T-helper 2 cell treated with Interferon-gamma antibody and Interleukin-4, amounts not matched to agents 100 ng/mL and 5 ng/mL, for 36 hours (primary cell): Measurements from ENCODE around the gene PLEKHG5. TPM values are rescaled to one million over a fixed set of nuclear protein-coding genes. Genes with fewer than 3 reads are reported as not detected.

Experiments used
- intact Hi-C: fragments of 100-400 bp; cut with micrococcal nuclease; formaldehyde crosslinking; loops from one replicate; pipeline ENCODE4 v1.15.1; 2023
- total RNA-seq: library from RNA; stranded (reverse); gene quantifications from 2 replicates; pipeline ENCODE4 v1.2.3, GENCODE V29; 2022

Gene PLEKHG5
- total RNA-seq, 1 donor from 2014 or later, result 1.4 TPM

GRCh38 chr1:6496890-6497214 lies 5.4 kb upstream of the PLEKHG5 start:
- intact Hi-C loops, result no loop called here

DNA sequence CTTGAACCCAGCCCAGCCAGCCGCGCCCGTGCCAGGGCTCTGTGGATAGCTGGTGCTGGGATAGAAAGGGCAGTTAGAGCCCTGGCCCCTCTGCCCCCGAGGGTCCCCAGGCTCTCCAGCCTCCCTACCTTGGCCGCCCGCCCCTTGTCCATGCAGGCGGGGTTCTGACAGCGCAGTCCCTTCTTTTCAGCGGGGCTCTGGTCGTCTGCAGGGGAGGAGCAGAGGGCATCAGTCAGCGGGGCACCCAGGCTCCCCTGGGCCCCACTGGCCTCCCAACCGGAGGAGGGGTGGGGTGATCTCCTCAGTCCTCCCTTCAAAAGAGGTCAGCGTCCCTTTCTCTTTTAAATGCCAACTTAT lies 4.9 kb upstream of the PLEKHG5 start:
- intact Hi-C loops, result no loop called here

DNA sequence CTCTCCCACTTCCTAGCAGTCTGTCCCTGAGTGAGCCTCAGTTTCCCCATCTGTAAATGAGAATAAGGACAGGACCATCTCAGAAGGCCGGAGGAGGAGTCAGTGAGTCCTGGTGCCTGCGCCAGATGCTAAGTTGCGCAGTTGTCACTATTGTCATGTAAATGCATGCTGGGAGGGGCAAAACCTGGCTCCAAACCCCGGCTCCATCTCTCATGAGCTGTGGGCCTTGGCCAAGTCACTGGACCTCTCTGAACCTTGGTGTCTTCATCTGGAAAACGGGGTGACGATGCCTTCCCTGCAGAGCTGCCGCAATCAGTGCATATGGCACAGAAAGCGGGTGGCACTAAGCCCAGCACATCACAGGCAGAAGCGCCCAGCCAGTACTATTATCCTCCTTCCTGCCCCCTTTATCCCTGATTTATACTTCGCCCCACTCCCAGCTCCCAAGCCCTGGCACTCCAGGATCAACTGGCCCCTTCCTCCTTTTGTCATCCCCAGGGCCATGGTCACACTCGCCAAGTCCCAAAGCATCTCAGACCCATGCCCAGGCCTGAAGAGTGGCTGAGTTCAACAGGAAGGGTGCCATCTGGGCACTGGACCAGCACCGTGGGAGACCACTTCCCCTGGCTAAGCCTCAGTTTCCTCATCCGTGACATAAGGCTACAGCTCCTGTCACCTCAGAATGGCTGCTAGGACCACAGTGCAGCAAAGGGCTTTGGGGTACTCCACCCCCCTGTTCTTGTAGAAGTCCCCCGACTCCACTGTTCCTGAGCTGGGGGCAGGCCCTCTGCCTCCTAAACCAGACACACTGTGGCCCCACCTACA lies 4.3 kb upstream of the PLEKHG5 start:
- intact Hi-C loops, result no loop called here

DNA sequence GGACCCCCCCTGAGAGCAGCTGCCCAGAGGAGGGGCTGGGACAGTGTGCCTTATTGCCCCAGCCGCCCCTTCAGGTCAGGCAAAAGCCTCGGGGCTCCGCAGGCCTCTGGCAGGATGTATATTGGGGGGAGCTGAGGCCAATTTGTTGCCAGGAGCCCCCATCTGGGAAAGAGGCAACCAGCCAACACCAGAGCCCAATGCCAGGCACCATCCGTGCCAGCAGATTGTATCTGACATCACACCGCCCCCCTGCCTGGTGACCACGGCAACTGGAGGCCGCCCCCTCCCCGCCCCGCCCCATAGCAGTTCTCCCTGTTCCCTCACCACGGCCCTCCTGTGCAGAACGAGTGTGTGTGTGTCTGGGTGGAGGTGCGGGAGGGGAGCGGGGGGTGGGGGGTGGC lies 3.6 kb upstream of the PLEKHG5 start:
- intact Hi-C loops, result no loop called here

DNA sequence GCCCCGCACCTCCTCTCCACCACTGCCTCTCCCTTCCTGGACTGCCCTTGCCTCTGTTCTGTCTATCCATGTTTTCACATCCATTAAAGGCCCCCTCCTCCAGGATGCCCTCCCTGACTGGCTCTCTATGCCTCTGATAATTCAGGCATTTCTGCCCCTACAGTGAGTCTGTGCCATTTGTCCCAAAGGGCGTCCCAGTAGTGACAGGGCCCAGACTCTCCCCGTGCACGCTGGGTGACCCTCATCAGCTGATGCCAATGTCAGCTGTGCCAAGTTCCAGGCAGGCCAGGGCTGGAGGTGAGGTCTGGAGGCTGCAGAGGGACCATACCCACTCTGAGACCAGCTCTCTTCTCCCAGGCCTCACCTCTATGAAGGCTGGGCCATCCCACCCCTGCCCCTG lies 3.2 kb upstream of the PLEKHG5 start:
- intact Hi-C loops, result loop anchor here (5.0 kb wide), 1 partner anchor 72 kb away; the partner anchor contains the start of gene ESPN

- intact Hi-C loops, result loop anchor here (5.0 kb wide), 1 partner anchor 72 kb away; the partner anchor contains the start of gene ESPN
Observed at GRCh38 chr1:6493834-6494223, 2.4 kb upstream of the PLEKHG5 start.

DNA sequence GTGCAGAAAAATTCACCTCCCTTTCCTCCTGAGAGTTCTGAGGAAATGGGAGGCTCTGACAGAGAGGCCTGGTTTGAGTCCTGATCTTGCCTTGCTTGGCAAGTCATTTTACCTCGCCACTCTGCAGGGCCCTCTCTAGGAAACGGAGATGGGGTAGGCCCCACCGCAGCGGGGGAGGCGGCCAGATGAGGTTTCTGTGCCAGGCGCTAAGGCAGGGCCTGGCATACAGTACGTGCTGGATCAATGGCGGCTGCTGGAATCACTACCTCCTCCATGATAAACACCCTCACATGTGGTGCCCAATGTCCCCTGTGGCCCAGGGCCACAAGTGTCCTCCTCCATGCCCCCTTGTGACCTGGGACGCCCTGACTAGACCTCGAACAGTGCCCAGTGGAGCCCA lies 499 bp upstream of the PLEKHG5 start:
- intact Hi-C loops, result loop anchor here (5.0 kb wide), 1 partner anchor 70 kb away; the partner anchor contains the start of gene ESPN

GRCh38 chr1:6491081-6491449 lies 402 bp downstream of the PLEKHG5 start:
- intact Hi-C loops, result loop anchor here (5.0 kb wide), 1 partner anchor 69 kb away; the partner anchor contains the start of gene ESPN

DNA sequence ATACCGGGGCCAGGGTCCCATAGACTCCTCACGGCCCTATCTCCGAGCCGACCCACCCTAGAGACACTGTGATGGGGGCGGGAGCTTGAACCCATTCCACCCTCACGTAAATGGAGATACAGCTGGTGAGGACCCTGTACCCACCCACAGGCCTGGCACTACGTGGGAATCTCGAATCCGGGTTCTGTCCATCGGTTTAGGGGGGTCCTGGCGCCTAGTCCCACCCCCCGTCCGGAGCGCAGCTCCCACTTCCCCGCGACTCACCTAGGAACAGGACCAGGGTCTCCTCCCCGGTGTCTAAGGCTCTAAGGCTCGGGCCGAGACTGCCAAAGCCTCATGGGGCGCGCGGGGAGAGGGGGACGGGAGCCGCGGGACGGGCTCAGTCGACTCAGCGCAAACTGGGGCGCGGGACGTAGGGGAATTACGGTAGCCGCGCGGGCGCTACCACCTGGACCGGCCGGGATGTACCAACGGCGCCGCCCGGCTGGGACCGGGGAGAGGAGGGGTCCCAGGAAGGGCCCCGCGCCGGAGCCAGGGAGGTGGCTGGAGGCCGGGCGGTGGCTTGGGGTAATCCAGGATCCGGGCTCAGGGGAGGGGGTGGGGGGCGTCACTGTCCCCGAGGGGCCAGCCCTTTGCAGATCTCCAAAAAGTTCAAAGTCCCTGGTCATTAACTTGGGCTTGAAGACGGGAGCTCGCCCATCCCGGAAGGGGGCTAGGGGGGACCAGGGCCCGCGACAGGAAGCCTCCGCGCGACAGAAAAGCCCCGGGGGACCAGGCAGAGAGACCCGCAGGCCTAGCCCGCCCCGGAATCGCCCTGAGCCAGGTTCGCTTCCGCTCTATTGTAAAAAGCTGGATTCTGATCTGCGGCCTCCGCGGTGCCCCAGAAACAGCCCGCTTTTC lies 1.0 kb downstream of the PLEKHG5 start:
- intact Hi-C loops, result loop anchor here (5.0 kb wide), 1 partner anchor 68 kb away; the partner anchor contains the start of gene ESPN

GRCh38 chr1:6489799-6490180 lies 1.7 kb downstream of the PLEKHG5 start:
- intact Hi-C loops, result loop anchor here (5.0 kb wide), 1 partner anchor 67 kb away; the partner anchor contains the start of gene ESPN

DNA sequence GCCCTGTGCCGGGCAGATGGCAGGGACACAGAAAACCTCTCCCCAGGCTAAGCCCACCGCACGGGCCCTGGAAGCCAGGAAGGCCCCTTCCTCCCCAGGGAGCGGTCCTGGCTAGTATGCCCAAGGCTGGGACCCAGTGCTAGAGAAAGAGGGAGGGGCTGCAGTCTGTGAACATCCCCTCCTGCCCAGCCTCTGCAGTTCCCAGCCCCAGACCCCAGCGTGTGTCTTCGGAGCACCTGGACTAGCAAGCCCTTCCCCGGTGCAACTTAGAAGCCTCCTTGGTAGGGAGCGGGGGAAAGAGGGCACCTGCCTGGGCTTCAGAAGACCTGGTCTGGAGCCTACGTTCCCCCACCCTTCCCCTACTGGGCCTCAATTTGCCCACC lies 2.1 kb downstream of the PLEKHG5 start:
- intact Hi-C loops, result no loop called here

DNA sequence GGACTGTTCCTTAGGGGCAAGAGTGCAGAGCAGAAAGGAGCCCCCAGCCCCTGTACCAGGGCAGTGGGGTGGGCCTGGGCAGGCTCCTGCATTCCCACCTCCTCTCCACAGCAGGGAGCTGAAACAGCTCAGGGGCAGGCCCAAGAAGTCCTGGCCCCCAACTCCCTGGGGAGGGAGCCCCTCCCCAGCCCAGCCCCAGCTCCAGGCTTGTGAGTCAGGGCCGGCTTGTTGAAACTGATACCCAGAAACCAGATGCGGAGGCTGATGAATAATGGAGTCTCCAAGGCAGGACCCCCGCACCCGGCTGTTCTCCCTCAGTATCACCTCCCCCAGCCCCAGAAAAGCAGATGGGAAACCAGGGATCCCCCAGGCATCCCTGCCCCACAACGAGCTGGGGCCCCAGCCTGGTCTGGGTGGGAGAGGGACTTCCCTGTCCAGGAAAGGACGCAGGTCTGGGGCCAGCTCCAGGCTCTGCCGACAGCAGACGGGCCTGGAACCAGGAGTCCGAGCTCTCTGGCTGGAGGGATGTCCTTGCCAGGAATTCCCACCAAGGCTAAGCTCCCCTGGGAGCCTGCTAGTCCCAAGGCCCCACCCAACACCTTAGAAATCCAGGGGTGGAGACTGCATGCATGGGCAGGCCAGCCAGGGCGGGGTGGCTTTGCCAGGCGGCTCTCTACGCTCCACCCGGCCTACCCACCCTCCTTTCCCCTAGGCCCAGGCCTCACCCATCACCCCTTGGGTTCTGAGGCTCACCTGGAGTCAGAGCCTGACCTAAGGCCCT lies 2.7 kb downstream of the PLEKHG5 start:
- intact Hi-C loops, result no loop called here

GRCh38 chr1:6487804-6488484 lies 3.5 kb downstream of the PLEKHG5 start:
- intact Hi-C loops, result no loop called here

DNA sequence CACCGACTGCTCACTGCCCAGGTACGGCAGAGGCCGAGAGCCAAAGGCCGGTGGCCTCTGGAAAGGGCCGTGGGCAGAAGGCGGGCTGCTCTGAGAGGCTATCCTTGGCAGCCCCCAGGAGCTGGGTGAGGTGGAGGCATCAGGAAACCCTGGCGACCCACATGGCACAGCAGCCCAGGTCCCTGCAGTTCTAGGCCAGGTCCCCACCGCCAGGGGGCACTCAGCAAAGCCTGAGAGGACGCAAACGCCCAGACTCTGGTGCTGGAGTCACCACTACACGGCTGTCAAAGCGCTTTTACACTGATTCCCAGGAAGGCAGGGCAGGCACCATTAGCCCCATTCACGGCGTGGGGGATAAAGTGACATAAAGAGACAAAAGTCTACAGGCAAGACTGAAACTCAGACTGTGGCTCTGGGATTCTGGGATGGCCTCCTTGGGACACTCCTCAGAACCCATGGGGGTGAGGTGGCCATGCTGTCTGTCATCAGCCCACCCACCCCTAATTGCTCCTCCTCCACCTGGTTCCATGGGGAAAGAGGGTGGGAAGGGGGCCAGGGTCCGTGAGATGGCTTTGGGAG lies 4.9 kb downstream of the PLEKHG5 start:
- intact Hi-C loops, result loop anchor here (1.0 kb wide), 2 partner anchors 68 to 160 kb away; partner anchors contain the start of gene NOL9

GRCh38 chr1:6485168-6486101 lies 6.0 kb downstream of the PLEKHG5 start:
- intact Hi-C loops, result loop anchor here (1.0 kb wide), 2 partner anchors 69 to 161 kb away; partner anchors contain the start of gene NOL9

DNA sequence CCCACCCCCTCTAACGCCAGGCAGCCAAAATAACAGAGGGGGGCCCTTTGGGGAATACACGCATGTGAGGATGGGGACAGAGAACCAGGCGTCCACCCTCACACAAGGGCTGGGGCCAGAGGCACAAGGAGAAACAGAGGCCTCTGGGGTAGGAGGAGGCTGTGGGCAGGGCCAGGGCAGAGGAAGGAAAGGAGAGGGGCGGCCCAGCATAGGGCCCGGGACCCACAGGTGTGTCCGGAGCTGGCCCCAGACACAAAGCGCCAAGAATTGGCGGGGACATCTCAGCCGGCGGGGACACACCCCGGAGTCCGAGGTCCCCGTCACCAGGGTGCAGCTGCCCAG lies 6.7 kb downstream of the PLEKHG5 start:
- intact Hi-C loops, result no loop called here

GRCh38 chr1:6483761-6484117 lies 7.7 kb downstream of the PLEKHG5 start:
- intact Hi-C loops, result no loop called here

GRCh38 chr1:6483017-6483760 lies 8.3 kb downstream of the PLEKHG5 start:
- intact Hi-C loops, result no loop called here

DNA sequence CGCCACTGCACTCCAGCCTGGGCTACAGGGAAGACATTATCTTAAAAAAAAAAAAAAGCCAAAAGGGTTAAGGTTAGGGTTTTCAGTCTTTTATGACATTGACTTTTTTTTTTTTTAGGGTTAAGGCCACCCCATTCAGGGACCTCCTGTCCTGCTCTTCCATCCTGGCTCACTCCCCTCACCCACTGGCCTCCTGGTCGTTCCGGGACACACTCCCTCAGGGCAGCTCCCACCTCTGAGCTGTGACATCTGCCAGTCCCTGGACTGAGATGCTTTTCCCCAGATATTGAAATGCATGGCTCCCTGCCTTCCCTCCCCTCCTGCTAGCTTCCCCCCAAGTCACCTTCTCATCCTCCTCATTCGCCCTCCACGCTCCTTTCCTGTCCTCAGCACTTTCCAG lies 9.6 kb downstream of the PLEKHG5 start:
- intact Hi-C loops, result no loop called here
